Ishikawa (cell line): ENCODE results near the gene U2SURP.

Experiments used
- CEBPB ChIP-seq: IDR thresholded peaks from 2 replicates; pipeline ENCODE4 v1.6.1; 2012
- CREB1 ChIP-seq: IDR thresholded peaks from 2 replicates; pipeline ENCODE4 v1.6.1; 2012; ENCODE audit warnings: low read depth
- EGR1 ChIP-seq: IDR thresholded peaks from 2 replicates; pipeline ENCODE4 v1.6.1; 2012
- EP300 ChIP-seq: IDR thresholded peaks from 2 replicates; pipeline ENCODE4 v1.6.1; 2012; ENCODE audit warnings: borderline replicate concordance
- FOXM1 ChIP-seq: IDR thresholded peaks from 2 replicates; pipeline ENCODE4 v1.6.1; 2012; ENCODE audit warnings: low read depth, borderline replicate concordance
- NFIC ChIP-seq: IDR thresholded peaks from 2 replicates; pipeline ENCODE4 v1.6.1; 2012
- RAD21 ChIP-seq: IDR thresholded peaks from 2 replicates; pipeline ENCODE4 v1.6.1; 2012; ENCODE audit warnings: low read depth
- TAF1 ChIP-seq: IDR thresholded peaks from 2 replicates; pipeline ENCODE4 v1.6.1; 2012; ENCODE audit warnings: low read depth, mild to moderate bottlenecking
- TCF12 ChIP-seq: IDR thresholded peaks from 2 replicates; pipeline ENCODE4 v1.6.1; 2012; ENCODE audit warnings: low read depth
- TEAD4 ChIP-seq: IDR thresholded peaks from 2 replicates; pipeline ENCODE4 v1.6.1; 2012
- YY1 ChIP-seq: IDR thresholded peaks from 2 replicates; pipeline ENCODE4 v1.6.1; 2012; ENCODE audit warnings: low read depth
- ZBTB7A ChIP-seq: IDR thresholded peaks from 2 replicates; pipeline ENCODE4 v1.6.1; 2012; ENCODE audit warnings: low read depth
- TF ChIP-seq, protein P1 (sequence below): IDR thresholded peaks from 2 replicates; pipeline ENCODE4 v1.6.1; 2012
- TF ChIP-seq, protein P2 (sequence below): IDR thresholded peaks from 2 replicates; pipeline ENCODE4 v1.6.1; 2012; ENCODE audit warnings: low read depth, mild to moderate bottlenecking
- TF ChIP-seq, protein P3 (sequence below): IDR thresholded peaks from 2 replicates; pipeline ENCODE4 v1.6.1; 2012

Gene U2SURP

DNA sequence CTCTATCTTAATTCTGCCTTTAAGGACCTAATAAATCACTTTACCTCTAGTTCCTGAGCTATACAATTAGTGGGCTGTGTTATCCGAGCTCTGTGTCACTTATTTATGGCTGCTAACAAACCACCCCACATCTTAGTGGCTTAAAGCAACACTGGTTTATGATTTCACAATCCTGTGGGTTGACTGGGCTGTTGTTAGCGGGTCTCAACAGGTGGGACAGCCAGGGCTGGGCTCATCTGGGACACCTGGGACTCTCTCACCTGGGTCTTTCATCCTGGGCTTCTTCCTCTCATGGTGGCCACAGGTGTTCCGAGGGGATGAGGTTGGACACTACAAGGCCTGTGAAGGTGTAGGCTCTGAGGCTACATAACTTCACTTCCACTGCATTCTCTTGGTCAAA lies 82.4 kb downstream of the U2SURP start:
- TF ChIP-seq CEBPB = peak; percentile 75
- TF ChIP-seq RAD21 = no peak

DNA sequence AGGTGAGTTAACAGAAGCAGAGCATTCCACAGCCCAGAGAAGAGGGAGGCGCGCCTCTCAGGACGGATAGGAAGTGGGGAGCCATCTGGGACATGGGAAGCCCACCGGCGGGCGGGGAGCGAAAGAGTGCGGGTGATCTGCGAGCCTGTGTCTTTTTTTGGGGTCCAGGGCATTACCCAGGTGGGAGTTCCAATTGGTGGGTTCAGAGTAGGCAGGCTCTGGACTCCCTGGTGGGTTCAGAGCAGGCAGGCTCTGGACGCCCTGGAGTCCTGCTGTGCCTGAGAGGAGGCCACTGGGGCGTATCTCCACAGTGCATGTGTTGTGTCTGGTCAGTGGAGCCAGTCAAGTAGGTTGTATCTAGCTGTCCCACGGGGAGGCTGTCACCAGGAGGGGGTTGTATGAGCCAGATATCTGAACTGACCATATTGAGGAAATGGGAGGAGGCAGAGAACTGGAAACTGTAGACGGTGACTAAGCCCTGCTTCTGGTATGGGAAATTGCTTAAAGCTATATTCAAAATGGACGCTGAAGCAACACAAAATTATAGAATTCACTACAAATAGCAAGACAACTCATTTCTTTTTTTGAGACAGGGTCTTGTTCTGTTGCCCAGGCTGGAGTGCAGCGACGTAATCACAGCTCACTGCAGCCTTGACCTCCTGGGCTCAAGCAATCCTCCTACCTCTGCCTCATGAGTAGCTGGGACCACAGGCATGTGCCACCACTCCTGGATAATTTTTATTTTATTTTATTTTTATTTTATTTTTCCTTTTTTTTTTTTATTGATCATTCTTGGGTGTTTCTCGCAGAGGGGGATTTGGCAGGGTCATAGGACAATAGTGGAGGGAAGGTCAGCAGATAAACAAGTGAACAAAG lies 83.7 kb downstream of the U2SURP start:
- TF ChIP-seq EP300 = peak; percentile 92
- no peak for TF ChIP-seq CREB1
- TF ChIP-seq CEBPB = peak; percentile 29; the same call in 1 of the 2 replicates
- TF ChIP-seq ZBTB7A = peak; percentile 54; the same call in 1 of the 2 replicates
- TF ChIP-seq, protein P1, sequence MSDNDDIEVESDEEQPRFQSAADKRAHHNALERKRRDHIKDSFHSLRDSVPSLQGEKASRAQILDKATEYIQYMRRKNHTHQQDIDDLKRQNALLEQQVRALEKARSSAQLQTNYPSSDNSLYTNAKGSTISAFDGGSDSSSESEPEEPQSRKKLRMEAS = peak; percentile 51
- TF ChIP-seq RAD21 = peak; percentile 43
- TF ChIP-seq YY1 = peak; percentile 50; the same call in 1 of the 2 replicates
- peak; percentile 69 for TF ChIP-seq FOXM1
- TF ChIP-seq, protein P2, sequence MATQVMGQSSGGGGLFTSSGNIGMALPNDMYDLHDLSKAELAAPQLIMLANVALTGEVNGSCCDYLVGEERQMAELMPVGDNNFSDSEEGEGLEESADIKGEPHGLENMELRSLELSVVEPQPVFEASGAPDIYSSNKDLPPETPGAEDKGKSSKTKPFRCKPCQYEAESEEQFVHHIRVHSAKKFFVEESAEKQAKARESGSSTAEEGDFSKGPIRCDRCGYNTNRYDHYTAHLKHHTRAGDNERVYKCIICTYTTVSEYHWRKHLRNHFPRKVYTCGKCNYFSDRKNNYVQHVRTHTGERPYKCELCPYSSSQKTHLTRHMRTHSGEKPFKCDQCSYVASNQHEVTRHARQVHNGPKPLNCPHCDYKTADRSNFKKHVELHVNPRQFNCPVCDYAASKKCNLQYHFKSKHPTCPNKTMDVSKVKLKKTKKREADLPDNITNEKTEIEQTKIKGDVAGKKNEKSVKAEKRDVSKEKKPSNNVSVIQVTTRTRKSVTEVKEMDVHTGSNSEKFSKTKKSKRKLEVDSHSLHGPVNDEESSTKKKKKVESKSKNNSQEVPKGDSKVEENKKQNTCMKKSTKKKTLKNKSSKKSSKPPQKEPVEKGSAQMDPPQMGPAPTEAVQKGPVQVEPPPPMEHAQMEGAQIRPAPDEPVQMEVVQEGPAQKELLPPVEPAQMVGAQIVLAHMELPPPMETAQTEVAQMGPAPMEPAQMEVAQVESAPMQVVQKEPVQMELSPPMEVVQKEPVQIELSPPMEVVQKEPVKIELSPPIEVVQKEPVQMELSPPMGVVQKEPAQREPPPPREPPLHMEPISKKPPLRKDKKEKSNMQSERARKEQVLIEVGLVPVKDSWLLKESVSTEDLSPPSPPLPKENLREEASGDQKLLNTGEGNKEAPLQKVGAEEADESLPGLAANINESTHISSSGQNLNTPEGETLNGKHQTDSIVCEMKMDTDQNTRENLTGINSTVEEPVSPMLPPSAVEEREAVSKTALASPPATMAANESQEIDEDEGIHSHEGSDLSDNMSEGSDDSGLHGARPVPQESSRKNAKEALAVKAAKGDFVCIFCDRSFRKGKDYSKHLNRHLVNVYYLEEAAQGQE = no peak
- peak; percentile 66 for TF ChIP-seq TEAD4
- TF ChIP-seq NFIC = peak; percentile 69
- peak; percentile 91 for TF ChIP-seq TCF12
- TF ChIP-seq TAF1 = no peak

DNA sequence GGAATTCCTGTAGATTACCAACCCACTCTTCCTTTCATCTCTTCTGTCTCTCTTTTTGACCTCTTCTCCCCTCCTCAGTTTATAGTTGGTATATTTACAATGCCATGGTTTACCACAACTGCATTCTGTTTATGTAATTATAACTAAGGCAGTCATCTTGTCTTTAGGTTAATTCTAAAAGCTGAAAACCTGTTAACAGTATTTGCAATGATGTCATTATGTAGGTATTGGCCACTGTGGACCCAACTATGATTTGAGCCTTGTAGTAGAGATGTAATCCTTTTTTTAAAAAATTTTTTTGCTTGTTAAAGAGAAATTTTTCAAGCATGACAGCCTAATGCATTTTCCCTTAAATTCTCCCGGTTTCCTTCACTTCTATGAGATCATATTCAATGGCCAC lies 87.5 kb downstream of the U2SURP start:
- no peak for TF ChIP-seq TEAD4
- no peak for TF ChIP-seq CEBPB
- TF ChIP-seq RAD21 = no peak
- TF ChIP-seq TAF1 = no peak
- no peak for TF ChIP-seq EGR1
- no peak for TF ChIP-seq YY1
- TF ChIP-seq TCF12 = no peak

DNA sequence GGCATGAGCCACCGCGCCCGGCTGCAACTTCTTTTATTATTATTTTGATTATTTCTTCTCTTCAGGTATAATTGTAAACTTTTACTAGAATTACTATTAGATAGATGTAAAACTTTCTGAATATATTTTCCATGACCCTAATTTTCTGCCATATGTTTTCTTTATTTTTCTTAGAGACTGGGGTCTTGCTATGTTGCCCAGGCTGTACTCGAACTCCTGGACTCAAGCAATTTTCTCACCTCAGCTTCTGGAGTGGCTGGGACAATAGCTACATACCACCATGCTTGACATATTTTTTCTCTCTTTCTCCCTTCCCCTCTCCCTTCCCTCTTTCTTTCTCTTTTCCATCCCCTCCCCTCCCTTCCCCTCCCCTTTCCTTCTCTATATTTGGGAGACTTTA lies 88.6 kb downstream of the U2SURP start:
- TF ChIP-seq, protein P3, sequence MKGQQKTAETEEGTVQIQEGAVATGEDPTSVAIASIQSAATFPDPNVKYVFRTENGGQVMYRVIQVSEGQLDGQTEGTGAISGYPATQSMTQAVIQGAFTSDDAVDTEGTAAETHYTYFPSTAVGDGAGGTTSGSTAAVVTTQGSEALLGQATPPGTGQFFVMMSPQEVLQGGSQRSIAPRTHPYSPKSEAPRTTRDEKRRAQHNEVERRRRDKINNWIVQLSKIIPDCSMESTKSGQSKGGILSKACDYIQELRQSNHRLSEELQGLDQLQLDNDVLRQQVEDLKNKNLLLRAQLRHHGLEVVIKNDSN = no peak
- TF ChIP-seq EP300 (no peak), RAD21 (no peak), CEBPB (no peak)

DNA sequence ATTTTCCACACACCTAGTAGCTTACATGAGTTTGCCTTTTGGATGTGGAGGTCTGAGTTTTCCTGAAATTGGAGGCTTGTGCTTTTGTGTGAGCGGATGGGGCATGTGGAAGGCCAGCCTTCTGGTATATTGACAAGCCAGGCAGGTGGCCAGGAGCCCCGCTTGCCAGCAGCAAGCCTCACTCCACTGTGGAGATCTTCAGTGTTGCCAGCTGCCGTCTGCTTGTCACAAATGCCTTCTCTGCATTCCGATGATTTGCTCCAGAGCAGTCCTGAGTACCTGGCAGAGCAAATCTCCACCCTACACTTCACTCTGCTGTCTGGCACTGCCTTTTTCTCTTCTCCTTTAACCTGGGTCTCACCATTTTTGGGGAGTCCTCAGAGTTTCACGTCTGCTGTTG lies 89.1 kb downstream of the U2SURP start:
- TF ChIP-seq, protein P2 = no peak
- TF ChIP-seq TCF12 = no peak
- TF ChIP-seq, protein P1 = no peak
- TF ChIP-seq EP300 = no peak
- TF ChIP-seq CREB1 = no peak
- no peak for TF ChIP-seq EGR1
- no peak for TF ChIP-seq ZBTB7A
- no peak for TF ChIP-seq YY1

DNA sequence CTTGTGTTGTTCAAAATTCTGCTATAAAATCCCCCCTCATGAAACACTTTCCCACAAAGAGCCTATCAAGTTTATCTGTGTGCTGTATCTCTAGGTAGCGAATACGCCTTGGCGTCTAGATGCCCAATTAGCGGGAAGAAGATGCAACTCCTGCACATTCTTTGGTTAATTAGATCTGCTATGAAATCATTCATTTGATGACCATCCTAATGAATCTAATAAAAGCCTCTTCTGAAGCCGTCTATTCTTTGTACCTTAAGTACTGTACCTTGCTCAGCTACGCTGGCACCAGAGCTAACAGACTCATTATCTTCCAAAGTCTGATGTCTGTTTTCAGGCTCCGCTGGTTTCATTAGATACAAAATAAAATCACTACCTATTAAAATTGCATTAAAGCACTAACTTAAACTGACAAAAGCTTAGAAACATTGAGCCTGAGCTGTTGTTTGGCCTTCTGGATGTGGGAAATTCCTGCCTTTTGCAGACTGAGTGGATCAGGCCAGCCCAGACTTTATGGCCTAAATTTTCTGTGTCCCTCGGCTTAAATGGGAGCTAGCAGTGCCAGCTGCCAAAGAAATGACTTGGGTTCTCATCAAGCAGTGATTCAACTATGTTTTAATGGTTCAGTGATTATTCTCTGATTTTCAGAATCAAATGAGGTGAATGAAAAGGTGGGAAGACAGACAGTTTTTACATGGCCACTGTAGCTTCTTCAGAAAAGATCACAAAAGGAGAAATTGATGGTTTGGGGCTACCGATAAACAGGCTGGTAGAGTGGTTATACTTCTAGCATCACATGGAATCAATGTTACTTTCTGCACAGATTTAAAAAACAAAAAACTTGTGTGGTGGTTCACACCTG lies 89.8 kb downstream of the U2SURP start:
- TF ChIP-seq RAD21 (no peak), CEBPB (no peak), TCF12 (no peak), YY1 (no peak), TEAD4 (no peak), FOXM1 (no peak), EP300 (no peak), CREB1 (no peak), TAF1 (no peak)
- TF ChIP-seq, protein P1 = no peak
- TF ChIP-seq, protein P2 = no peak
- TF ChIP-seq, protein P3 = no peak
